ENCODE measurements around the gene GNAL.

Gene GNAL

DNA sequence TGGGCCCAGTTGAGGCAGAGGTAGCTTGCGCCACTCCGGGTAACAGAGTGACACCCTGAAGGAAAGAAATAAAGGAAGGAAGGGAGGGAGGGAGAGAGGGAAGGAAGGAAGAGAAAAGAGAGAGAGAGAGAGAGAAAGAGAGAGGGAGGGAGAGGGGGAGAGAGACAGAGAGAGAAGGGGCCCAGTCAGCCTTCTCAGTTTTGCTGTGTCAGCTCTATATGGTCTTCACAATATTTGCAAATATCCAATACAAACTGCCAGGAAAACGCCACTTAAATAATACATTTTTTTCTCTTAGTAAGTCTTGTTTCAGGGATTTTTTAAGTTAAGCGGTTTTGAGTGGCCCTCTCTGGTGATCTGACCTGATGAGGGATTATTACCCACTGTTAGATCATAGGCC is 156.6 kb downstream of the GNAL start:
- TF ChIP-seq, protein P1, sequence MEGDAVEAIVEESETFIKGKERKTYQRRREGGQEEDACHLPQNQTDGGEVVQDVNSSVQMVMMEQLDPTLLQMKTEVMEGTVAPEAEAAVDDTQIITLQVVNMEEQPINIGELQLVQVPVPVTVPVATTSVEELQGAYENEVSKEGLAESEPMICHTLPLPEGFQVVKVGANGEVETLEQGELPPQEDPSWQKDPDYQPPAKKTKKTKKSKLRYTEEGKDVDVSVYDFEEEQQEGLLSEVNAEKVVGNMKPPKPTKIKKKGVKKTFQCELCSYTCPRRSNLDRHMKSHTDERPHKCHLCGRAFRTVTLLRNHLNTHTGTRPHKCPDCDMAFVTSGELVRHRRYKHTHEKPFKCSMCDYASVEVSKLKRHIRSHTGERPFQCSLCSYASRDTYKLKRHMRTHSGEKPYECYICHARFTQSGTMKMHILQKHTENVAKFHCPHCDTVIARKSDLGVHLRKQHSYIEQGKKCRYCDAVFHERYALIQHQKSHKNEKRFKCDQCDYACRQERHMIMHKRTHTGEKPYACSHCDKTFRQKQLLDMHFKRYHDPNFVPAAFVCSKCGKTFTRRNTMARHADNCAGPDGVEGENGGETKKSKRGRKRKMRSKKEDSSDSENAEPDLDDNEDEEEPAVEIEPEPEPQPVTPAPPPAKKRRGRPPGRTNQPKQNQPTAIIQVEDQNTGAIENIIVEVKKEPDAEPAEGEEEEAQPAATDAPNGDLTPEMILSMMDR (conservative IDR thresholded peaks at IDR 0.05; ENCODE audit: low read depth, low read length): no peak
- H3K4me1 ChIP-seq (ENCODE audit: low read depth, poor library complexity, severe bottlenecking): no peaks in the 10 kb centered on the region
- no peaks in the 10 kb centered on the region for H3K27me3 ChIP-seq (ENCODE audit: insufficient read depth, low read depth)
- no peaks in the 10 kb centered on the region for H3K79me2 ChIP-seq (ENCODE audit: insufficient read depth, low read depth)
- H3K9ac ChIP-seq: no peak overlapping the region
- no peak overlapping the region for H3K4me2 ChIP-seq
- no peaks in the 10 kb centered on the region for H4K20me1 ChIP-seq (ENCODE audit: insufficient read depth)
- H3K4me3 ChIP-seq (IDR thresholded peaks at IDR 0.05; ENCODE audit: insufficient read depth, low read depth, low read length): no peak overlapping the region
- no peaks in the 10 kb centered on the region for H3K36me3 ChIP-seq (ENCODE audit: insufficient read depth)
- H2AFZ ChIP-seq (ENCODE audit: low read depth): no peak overlapping the region
- H3K27ac ChIP-seq: no peak overlapping the region

- H3K79me2 ChIP-seq (ENCODE audit: insufficient read depth, low read depth): peaks cover 15% of the 10 kb centered on the region
- H3K4me2 ChIP-seq: no peak overlapping the region
- H3K4me3 ChIP-seq (IDR thresholded peaks at IDR 0.05; ENCODE audit: insufficient read depth, low read depth, low read length): no peak overlapping the region
- no peaks in the 10 kb centered on the region for H4K20me1 ChIP-seq (ENCODE audit: insufficient read depth)
- H3K4me1 ChIP-seq (ENCODE audit: low read depth, poor library complexity, severe bottlenecking): peaks cover 8% of the 10 kb centered on the region
- H3K27me3 ChIP-seq (ENCODE audit: insufficient read depth, low read depth): no peaks in the 10 kb centered on the region
- H2AFZ ChIP-seq (ENCODE audit: low read depth): no peak overlapping the region
- no peak overlapping the region for H3K27ac ChIP-seq
- H3K9ac ChIP-seq: no peak overlapping the region
- TF ChIP-seq, protein P1 (conservative IDR thresholded peaks at IDR 0.05; ENCODE audit: low read depth, low read length): no peak
- no peaks in the 10 kb centered on the region for H3K36me3 ChIP-seq (ENCODE audit: insufficient read depth)
Measured at GRCh38 chr18:11847811-11848210, 158.7 kb downstream of the GNAL start.

DNA sequence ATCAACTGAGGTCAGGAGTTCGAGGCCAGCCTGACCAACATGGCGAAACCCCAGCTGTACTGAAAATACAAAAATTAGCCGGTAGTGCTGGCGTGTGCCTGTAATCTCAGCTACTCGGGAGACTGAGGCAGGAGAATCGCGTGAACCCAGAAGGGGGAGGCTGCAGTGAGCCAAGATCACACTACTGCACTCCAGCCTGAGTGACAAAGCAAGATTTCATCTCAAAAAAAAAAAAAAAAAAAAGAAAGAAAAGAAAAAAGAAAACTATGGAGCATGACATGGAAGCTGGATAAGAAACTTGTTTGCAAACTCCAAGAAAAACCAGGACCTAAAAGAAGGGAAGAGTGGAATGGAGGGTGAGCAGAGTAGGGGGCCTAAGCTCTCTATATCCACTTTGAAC is 160.2 kb downstream of the GNAL start:
- Histone ChIP-seq H3K27me3 (ENCODE audit: insufficient read depth, low read depth) (no peaks in the 10 kb centered on the region), H3K27ac (no peak overlapping the region), H2AFZ (ENCODE audit: low read depth) (peak overlapping the region; percentile 91; the same call in 1 of the 2 replicates), H3K4me1 (ENCODE audit: low read depth, poor library complexity, severe bottlenecking) (peaks cover 15% of the 10 kb centered on the region), H3K4me3 (IDR thresholded peaks at IDR 0.05; ENCODE audit: insufficient read depth, low read depth, low read length) (no peak overlapping the region), H3K79me2 (ENCODE audit: insufficient read depth, low read depth) (peaks cover 21% of the 10 kb centered on the region), H3K36me3 (ENCODE audit: insufficient read depth) (no peaks in the 10 kb centered on the region), H4K20me1 (ENCODE audit: insufficient read depth) (no peaks in the 10 kb centered on the region), H3K9ac (no peak overlapping the region), H3K4me2 (no peak overlapping the region)
- TF ChIP-seq, protein P1 (conservative IDR thresholded peaks at IDR 0.05; ENCODE audit: low read depth, low read length): no peak

DNA sequence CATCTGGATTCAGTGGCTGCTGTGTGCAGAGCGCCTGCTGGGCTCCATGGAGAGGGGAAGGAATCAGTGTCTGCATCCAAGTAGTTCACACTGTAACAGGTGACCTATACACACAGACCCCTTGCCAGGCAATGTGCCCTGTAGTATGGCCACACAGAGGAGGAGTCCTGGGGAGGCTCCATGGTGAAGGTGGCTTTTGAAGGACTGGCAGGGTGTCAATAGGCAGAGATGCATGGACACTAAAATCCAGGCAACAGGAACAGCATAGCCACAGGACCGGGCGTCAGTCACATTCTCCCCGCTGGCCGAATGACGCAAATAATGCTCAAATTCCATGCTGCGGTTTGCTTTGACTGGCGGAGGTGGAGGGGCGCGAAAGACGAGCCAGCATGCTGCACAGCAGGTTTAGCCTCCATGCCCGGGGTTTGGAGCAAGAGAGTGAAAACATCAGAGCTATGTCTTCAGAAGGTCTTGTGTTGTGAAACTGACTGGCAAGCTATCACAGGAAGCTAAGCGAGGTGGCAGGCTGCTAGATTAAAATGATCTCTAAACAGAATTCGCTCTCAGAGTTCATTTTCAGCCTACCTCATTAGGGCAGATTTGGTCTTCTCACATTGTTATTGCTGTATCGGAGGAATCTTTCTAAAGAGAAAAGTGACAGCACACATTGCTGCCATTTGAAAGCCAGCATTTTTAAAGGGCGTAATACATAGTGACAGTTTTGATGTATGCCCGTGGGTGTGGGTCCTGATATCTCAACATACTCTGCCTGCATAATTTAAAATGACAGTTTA is 161.0 kb downstream of the GNAL start:
- peaks cover 21% of the 10 kb centered on the region for H3K79me2 ChIP-seq (ENCODE audit: insufficient read depth, low read depth)
- H3K4me1 ChIP-seq (ENCODE audit: low read depth, poor library complexity, severe bottlenecking): peaks cover 15% of the 10 kb centered on the region
- peak overlapping the region; percentile 91 for H2AFZ ChIP-seq (ENCODE audit: low read depth)
- H3K4me2 ChIP-seq: peak overlapping the region; percentile 98
- no peaks in the 10 kb centered on the region for H3K27me3 ChIP-seq (ENCODE audit: insufficient read depth, low read depth)
- H3K4me3 ChIP-seq (IDR thresholded peaks at IDR 0.05; ENCODE audit: insufficient read depth, low read depth, low read length): no peak overlapping the region
- no peaks in the 10 kb centered on the region for H4K20me1 ChIP-seq (ENCODE audit: insufficient read depth)
- peak overlapping the region; percentile 76; the same call in 1 of the 2 replicates for H3K27ac ChIP-seq
- peak overlapping the region; percentile 82 for H3K9ac ChIP-seq
- H3K36me3 ChIP-seq (ENCODE audit: insufficient read depth): no peaks in the 10 kb centered on the region
- TF ChIP-seq, protein P1 (conservative IDR thresholded peaks at IDR 0.05; ENCODE audit: low read depth, low read length): no peak
